Thyroid gland (tissue), 4 donors: ENCODE data around the gene CYP19A1. TPM values are rescaled to one million over a fixed set of nuclear protein-coding genes. Genes with fewer than 3 reads are reported as not detected.
"Not testable (repeated sequence)": the region's sequence is repeated elsewhere in the genome, so short reads cannot be mapped to it uniquely, and the experiment has no call there.

Experiments used
- DNase-seq, 2 donors: peaks; one replicate each; pipeline ENCODE4 v3.0.0-alpha.2; 2019
- H3K27ac ChIP-seq, 3 donors: fragments of 200-600 bp; sonication (generic); 1 replicate in 2 of 3; 2 replicates in 1 of 3; pipeline ENCODE4 v1.5.1; 2016 to 2019; ENCODE audit warnings: mild to moderate bottlenecking in 1 of 3, moderate library complexity in 1 of 3
- H3K27me3 ChIP-seq: fragments of 200-600 bp; sonication (generic); one replicate; pipeline ENCODE4 v1.5.1; 2019
- H3K36me3 ChIP-seq, 2 donors: fragments of 200-600 bp; sonication (generic); one replicate each; pipeline ENCODE4 v1.5.1; 2016 to 2019
- H3K4me1 ChIP-seq, 2 donors: fragments of 200-600 bp; sonication (generic); one replicate each; pipeline ENCODE4 v1.5.1; 2017 to 2019
- H3K4me3 ChIP-seq, 3 donors: fragments of 200-600 bp; sonication (generic); replicated peaks in 1 of 3; 1 replicate in 2 of 3; 2 replicates in 1 of 3; pipeline ENCODE4 v1.5.1; 2016; ENCODE audit warnings: mild to moderate bottlenecking in 1 of 3
- H3K9me3 ChIP-seq: fragments of 200-600 bp; sonication (generic); one replicate; pipeline ENCODE4 v1.5.1; 2017
- POLR2A ChIP-seq, 2 donors: fragments of 450-650 bp; IDR thresholded peaks; one replicate each; pipeline ENCODE4 v1.6.1; 2017; ENCODE audit warnings: antibody characterized with exemption in 2 of 2, mild to moderate bottlenecking in 2 of 2, moderate library complexity in 1 of 2
- WGBS, 2 donors: methylation state at CpG; one replicate each; pipeline ENCODE4 v1.1.5; 2017; 5-methylcytosine and 5-hydroxymethylcytosine counted together
- intact Hi-C: fragments of 100-400 bp; cut with DNase I; formaldehyde crosslinking; loops from one replicate; pipeline ENCODE4 v1.15.1; 2023
- total RNA-seq, 4 donors: library from RNA; depleted of rRNA; stranded (reverse); fragments of >200 nt; gene quantifications; one replicate each; pipeline ENCODE4 v1.2.3, GENCODE V29; 2016
- TF ChIP-seq, protein P1 (sequence below), 6 experiments: fragments of 200-600 bp in 3 of 6; fragments of 450-650 bp in 3 of 6; sonication (generic) in 3 of 6; IDR thresholded peaks; one replicate each; pipeline ENCODE4 v1.5.1; 2016 to 2019; ENCODE audit warnings: antibody characterized with exemption in 6 of 6, mild to moderate bottlenecking in 2 of 6, inconsistent platforms in 1 of 6, moderate library complexity in 1 of 6

The CYP19A1 gene
- total RNA-seq, 4 donors from 2014 or later: 1.6 to 5.5 (median 4.5) TPM

DNA sequence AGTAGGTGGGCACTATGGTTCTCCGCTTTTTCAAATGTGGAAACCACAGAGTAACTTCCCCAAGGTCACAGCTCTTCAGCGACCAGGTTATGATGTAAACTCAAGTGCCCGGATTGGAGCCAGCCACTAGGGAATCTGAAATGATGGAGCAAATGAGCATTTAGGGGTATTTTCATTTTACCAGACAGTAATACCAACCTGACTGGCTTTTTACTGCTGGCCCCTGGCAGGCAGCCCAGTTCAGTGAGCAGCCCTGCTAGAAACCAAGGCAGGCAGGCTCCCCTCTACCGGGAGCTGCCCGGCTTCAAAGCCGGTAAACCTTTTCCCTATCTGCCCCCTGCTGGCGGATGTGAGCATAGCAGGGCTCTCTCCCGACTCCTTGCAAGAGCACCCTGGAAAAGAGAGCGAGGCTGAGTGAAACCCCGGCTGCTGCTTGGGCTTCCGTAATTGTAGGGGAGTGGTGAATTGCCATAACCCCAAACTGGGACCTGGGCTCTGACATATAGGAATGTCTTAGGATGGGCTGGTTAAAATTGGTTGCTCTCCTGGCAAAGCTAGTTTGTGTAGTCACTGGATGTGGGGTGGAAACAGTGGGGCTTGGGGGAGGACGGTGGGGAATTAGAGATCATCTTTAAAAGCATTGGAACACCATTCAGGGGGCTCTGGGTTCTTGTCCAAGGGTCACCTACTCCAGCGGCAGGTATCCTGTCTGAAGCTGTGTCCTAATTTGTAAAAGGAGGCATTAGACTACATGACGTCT, 145.7 kb downstream of the CYP19A1 start:
- H3K27ac ChIP-seq: no peak overlapping the region
- no peaks in the 10 kb centered on the region for H3K36me3 ChIP-seq
- WGBS, 2 donors: 32 to 35% methylated on average over 14 of the region's 14 CpGs
- no peak overlapping the region for H3K4me3 ChIP-seq
- no peaks in the 10 kb centered on the region for H3K27me3 ChIP-seq
- H3K9me3 ChIP-seq: no peaks in the 10 kb centered on the region
- peak; percentile 87 to 91 for DNase-seq
- intact Hi-C loops: no loop called here
- no peak for TF ChIP-seq POLR2A (IDR thresholded peaks at IDR 0.05)
- TF ChIP-seq, protein P1, sequence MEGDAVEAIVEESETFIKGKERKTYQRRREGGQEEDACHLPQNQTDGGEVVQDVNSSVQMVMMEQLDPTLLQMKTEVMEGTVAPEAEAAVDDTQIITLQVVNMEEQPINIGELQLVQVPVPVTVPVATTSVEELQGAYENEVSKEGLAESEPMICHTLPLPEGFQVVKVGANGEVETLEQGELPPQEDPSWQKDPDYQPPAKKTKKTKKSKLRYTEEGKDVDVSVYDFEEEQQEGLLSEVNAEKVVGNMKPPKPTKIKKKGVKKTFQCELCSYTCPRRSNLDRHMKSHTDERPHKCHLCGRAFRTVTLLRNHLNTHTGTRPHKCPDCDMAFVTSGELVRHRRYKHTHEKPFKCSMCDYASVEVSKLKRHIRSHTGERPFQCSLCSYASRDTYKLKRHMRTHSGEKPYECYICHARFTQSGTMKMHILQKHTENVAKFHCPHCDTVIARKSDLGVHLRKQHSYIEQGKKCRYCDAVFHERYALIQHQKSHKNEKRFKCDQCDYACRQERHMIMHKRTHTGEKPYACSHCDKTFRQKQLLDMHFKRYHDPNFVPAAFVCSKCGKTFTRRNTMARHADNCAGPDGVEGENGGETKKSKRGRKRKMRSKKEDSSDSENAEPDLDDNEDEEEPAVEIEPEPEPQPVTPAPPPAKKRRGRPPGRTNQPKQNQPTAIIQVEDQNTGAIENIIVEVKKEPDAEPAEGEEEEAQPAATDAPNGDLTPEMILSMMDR (IDR thresholded peaks at IDR 0.05): peak; percentile 71 to 96 (median 85)
- peaks cover 0 to 5% of the 10 kb centered on the region in 2 donors for H3K4me1 ChIP-seq

DNA sequence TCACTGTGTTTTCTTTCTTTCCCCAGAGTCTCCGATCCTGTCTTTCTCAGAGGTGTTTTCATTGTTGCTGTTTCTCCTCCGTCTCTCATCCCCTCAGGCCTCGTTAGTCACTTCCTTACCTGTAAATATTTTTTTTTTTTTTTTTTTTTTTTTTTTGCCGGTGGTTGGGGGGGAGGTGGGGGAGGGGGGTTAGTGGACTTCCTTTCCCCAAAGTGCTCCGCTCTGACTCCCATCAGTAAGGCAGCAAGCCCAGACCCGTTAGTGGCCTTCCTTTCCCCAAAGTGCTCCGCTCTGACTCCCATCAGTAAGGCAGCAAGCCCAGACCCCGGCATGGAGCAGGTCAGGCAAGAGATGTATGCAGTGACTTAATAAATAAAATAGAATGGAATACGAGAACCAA, 146.6 kb downstream of the CYP19A1 start:
- intact Hi-C loops: no loop called here
- peaks cover 0 to 5% of the 10 kb centered on the region in 2 donors for H3K4me1 ChIP-seq
- no peak overlapping the region for H3K4me3 ChIP-seq
- no peak for TF ChIP-seq POLR2A (IDR thresholded peaks at IDR 0.05)
- TF ChIP-seq, protein P1 (IDR thresholded peaks at IDR 0.05): no peak
- H3K27ac ChIP-seq: no peak overlapping the region
- WGBS, 2 donors: 73 to 78% methylated on average over 9 of the region's 9 CpGs
- no peaks in the 10 kb centered on the region for H3K9me3 ChIP-seq
- H3K36me3 ChIP-seq: no peaks in the 10 kb centered on the region
- no peak for DNase-seq
- H3K27me3 ChIP-seq: no peaks in the 10 kb centered on the region

DNA sequence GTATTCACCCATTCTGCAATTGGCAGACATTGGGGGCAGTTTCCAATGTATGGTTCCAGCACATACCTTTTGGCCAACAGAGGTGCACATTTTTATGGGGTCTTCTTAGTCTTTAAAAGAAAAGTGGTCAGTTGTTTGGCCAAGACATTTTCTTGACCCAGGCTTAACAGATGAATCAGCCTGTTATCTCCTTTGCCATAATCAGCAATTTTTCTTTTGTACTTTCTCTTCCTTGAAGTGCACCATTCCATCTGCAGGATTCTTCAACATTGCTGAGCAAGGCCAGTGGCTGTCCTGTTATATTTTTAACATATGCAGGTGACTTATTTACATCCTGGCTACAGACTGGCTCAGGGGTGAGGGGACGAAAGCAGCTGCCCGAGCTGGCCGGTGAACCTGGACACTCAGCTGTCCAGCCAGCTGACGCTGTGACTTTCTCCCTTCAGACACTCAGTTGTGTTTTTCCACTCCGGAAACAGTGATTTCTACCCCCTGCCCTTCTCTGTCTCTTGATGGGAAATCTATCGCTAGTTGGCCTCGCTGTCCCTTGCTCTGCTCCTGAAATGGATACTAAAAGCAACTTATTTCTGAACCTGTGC, 147.2 kb downstream of the CYP19A1 start:
- no peaks in the 10 kb centered on the region for H3K36me3 ChIP-seq
- no peaks in the 10 kb centered on the region for H3K27me3 ChIP-seq
- H3K4me3 ChIP-seq: no peak overlapping the region
- no peak for TF ChIP-seq POLR2A (IDR thresholded peaks at IDR 0.05)
- TF ChIP-seq, protein P1 (IDR thresholded peaks at IDR 0.05): no peak
- intact Hi-C loops: no loop called here
- H3K4me1 ChIP-seq: peaks cover 0 to 5% of the 10 kb centered on the region in 2 donors
- no peaks in the 10 kb centered on the region for H3K9me3 ChIP-seq
- 66 to 69% methylated on average over 7 of the region's 7 CpGs for WGBS, 2 donors
- peak; percentile 8 to 16 for DNase-seq
- H3K27ac ChIP-seq: no peak overlapping the region

DNA sequence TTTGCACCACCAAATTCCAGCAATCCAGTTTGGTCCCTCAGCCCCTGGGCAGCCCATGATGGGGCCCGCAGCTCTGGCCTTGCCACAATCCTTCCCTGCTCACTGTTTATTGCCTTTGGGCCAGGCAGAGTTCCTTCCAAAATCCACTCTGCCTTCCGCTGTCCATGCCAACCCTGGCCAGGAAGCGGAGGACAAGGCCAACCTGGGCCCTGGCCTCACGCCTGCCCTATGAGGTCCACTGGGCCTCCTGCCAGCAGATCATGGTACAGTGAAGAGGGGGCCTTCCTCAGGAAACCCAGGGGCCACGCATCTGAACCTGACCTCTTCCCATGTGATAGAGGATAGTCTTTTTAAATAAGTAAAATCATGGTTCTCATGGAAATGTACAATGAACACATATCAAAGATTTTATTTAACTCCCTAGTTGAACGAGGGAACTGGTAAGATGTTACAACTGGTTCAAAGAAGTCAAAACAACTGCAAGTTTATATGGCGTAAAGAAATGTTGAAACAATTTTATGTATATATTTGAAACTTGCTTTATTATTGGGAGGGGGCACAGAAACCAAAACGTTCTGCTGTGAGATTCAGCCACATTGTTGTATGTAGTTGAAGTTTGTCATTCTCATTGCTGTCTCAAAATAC, 147.8 kb downstream of the CYP19A1 start:
- Histone ChIP-seq H3K9me3 (no peaks in the 10 kb centered on the region), H3K4me1 (peaks cover 0 to 5% of the 10 kb centered on the region in 2 donors), H3K4me3 (no peak overlapping the region), H3K27me3 (no peaks in the 10 kb centered on the region), H3K27ac (peak overlapping the region in 1 of 3 donors; percentile 27), H3K36me3 (no peaks in the 10 kb centered on the region)
- DNase-seq: peak; percentile 20 to 32
- whole genome bisulfite sequencing, 2 donors: 75% methylated on average over 8 of the region's 8 CpGs
- no peak for TF ChIP-seq POLR2A (IDR thresholded peaks at IDR 0.05)
- intact Hi-C loops: no loop called here

DNA sequence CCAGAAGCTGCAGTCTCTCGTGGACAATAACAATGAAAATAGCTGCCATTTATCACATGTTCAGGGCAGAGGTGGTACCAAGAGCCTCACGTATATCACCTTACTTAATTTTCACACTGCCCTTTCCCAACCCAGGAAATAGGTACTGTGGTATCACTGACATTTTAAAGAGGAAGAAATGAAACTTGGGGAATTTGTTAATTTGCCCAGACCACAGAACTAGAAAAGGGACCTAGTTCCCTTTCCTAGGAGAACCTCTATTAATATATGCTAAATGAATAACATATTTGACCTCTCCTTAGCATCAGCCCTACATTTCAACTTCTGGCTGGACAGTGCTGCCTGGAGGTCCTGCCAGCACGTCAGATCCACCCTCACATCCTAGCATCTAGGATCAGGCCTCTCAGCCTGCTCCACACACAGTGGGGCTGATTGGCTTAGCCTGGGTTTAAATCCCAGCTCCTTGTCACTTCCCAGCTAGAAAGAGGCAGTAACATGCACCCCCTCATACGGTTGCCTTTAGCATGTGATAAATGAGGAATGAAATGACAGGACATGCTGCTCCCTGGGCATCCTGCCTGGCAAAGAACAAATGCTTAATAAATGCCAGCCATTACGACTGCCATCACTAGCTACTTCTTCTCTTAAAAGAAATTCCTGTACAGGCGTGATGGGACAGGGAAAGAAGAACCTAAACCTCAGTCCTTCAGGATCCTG, 148.6 kb downstream of the CYP19A1 start:
- H3K4me3 ChIP-seq: no peak overlapping the region
- H3K27me3 ChIP-seq: no peaks in the 10 kb centered on the region
- H3K27ac ChIP-seq: peak overlapping the region in 1 of 3 donors; percentile 27
- intact Hi-C loops: no loop called here
- DNase-seq: no peak
- no peaks in the 10 kb centered on the region for H3K36me3 ChIP-seq
- H3K4me1 ChIP-seq: peaks cover 0 to 5% of the 10 kb centered on the region in 2 donors
- H3K9me3 ChIP-seq: no peaks in the 10 kb centered on the region
- WGBS, 2 donors: 81% methylated on average over 6 of the region's 6 CpGs
- TF ChIP-seq, protein P1 (IDR thresholded peaks at IDR 0.05): no peak
- TF ChIP-seq POLR2A (IDR thresholded peaks at IDR 0.05): no peak

DNA sequence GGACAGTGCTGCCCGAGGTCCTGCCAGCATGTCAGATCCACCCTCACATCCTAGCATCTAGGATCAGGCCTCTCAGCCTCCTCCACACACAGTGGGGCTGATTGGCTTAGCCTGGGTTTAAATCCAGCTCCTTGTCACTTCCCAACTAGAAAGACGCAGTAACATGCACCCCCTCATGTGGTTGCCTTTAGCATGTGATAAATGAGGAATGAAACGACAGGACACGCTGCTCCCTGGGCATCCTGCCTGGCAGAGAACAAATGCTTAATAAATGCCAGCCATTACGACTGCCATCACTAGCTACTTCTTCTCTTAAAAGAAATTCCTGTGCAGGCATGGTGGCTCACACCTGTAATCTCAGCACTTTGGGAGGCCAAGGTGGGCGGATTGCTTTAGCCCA, 149.6 kb downstream of the CYP19A1 start:
- intact Hi-C loops: not testable (repeated sequence)

More for the DNA sequence above, 149.6 kb downstream of the CYP19A1 start:
- H3K27me3 ChIP-seq, DNase-seq, H3K4me1 ChIP-seq, H3K36me3 ChIP-seq, H3K4me3 ChIP-seq, H3K9me3 ChIP-seq, H3K27ac ChIP-seq: not testable (repeated sequence)
- WGBS, 2 donors: 91 to 97% methylated on average over 6 of the region's 6 CpGs
